WTC11 (cell line): Measurements from ENCODE around the gene UCK2.

Experiments
- CREB1 ChIP-seq: sonication (generic); formaldehyde crosslinking; IDR thresholded peaks from 2 replicates; pipeline ENCODE4 v1.8.0; 2023; ENCODE audit warnings: mild to moderate bottlenecking, missing genetic modification reagents
- TF ChIP-seq, protein P1 (sequence below): fragments of 200-600 bp; IDR thresholded peaks from 2 replicates; pipeline ENCODE4 v1.8.0; 2022; ENCODE audit warnings: antibody characterized with exemption
- TF ChIP-seq, protein P2 (sequence below): sonication (generic); formaldehyde crosslinking; IDR thresholded peaks from 2 replicates; pipeline ENCODE4 v1.8.1; 2023; ENCODE audit warnings: mild to moderate bottlenecking, missing genetic modification reagents
- TF ChIP-seq, protein P3 (sequence below): fragments of 250-450 bp; sonication (Bioruptor Pico); IDR thresholded peaks from 2 replicates; pipeline ENCODE4 v2.1.2; 2022; ENCODE audit warnings: mild to moderate bottlenecking, moderate library complexity

DNA sequence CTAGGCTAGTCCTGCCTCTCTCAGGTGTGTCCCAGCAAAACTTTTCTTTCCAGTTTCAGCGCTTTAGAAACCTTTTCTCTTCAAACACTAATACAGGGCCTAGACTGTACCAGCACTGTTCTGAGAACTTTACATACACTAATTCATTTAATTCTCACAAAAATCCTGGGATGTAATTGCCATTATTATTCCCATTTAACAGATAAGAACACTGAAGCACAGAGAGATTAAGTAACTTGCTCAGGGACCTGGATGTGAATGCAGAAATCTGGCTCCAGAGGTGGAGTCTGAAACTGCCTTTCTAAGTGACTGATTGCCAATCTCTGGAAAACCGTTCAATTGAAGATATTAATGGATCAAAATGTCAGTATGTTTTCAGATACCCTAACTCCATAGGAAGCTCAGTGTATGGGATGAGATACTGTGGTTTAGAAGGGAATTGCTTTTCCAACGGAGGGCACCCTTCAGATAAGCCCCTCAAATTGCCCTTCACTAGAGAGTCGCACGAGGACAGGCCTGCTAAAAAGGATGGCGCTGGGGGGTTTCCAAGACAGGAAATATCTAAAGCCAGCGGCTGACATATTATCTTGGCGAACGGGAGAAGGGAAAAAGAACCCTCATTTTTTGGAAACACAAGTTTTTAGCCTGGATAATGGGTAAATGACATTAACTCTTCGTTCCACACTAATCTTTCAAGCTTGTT is 698 bp upstream of the UCK2 start:
- TF ChIP-seq CREB1 (CRISPR knock-in tag) = no peak
- TF ChIP-seq, protein P1, sequence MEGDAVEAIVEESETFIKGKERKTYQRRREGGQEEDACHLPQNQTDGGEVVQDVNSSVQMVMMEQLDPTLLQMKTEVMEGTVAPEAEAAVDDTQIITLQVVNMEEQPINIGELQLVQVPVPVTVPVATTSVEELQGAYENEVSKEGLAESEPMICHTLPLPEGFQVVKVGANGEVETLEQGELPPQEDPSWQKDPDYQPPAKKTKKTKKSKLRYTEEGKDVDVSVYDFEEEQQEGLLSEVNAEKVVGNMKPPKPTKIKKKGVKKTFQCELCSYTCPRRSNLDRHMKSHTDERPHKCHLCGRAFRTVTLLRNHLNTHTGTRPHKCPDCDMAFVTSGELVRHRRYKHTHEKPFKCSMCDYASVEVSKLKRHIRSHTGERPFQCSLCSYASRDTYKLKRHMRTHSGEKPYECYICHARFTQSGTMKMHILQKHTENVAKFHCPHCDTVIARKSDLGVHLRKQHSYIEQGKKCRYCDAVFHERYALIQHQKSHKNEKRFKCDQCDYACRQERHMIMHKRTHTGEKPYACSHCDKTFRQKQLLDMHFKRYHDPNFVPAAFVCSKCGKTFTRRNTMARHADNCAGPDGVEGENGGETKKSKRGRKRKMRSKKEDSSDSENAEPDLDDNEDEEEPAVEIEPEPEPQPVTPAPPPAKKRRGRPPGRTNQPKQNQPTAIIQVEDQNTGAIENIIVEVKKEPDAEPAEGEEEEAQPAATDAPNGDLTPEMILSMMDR = no peak
- TF ChIP-seq, protein P2, sequence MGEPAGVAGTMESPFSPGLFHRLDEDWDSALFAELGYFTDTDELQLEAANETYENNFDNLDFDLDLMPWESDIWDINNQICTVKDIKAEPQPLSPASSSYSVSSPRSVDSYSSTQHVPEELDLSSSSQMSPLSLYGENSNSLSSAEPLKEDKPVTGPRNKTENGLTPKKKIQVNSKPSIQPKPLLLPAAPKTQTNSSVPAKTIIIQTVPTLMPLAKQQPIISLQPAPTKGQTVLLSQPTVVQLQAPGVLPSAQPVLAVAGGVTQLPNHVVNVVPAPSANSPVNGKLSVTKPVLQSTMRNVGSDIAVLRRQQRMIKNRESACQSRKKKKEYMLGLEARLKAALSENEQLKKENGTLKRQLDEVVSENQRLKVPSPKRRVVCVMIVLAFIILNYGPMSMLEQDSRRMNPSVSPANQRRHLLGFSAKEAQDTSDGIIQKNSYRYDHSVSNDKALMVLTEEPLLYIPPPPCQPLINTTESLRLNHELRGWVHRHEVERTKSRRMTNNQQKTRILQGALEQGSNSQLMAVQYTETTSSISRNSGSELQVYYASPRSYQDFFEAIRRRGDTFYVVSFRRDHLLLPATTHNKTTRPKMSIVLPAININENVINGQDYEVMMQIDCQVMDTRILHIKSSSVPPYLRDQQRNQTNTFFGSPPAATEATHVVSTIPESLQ (CRISPR knock-in tag) = no peak
- TF ChIP-seq, protein P3, sequence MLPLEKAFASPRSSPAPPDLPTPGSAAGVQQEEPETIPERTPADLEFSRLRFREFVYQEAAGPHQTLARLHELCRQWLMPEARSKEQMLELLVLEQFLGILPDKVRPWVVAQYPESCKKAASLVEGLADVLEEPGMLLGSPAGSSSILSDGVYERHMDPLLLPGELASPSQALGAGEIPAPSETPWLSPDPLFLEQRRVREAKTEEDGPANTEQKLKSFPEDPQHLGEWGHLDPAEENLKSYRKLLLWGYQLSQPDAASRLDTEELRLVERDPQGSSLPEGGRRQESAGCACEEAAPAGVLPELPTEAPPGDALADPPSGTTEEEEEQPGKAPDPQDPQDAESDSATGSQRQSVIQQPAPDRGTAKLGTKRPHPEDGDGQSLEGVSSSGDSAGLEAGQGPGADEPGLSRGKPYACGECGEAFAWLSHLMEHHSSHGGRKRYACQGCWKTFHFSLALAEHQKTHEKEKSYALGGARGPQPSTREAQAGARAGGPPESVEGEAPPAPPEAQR (CRISPR knock-in tag) = no peak
